ENCODE data around the gene CAPN2.

Gene CAPN2

DNA sequence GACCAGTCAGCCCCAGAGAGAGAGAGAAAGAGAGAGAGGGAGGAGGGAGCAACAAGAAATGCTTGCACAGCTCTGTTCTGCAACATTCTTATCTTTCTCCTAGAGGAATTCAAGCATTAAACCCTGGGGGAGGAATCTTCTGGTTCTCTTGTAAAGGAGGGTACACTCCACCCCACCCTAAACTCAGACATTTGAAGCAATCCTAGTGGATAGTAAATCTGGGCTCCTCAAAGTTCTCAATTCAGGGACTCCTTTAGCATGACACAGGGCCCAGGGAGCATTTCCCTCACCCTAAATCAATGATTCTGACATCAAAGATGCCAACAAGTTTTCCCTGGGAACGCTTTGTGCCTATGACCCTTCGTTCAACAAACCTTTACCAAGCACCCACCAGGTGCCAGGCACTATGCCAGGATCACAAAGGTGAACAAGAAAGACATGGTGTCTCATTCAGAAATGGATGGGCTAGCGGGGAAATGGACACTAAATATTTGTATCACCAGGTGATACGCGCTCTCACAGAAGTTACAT is 11.9 kb upstream of the CAPN2 start:
- ChIA-PET CTCF (interaction anchor here (0.6 to 5.7 kb wide), 9 partner anchors 13 to 921 kb away, joined by 3 to 70 read pairs (median 4); no protein-coding TSS in a partner anchor), POLR2A (interaction anchor here (0.8 to 1.5 kb wide), 4 partner anchors 12 to 677 kb away, joined by 4 to 8 read pairs (median 5); partner anchors contain the start of genes CAPN2 and NVL)
- Histone ChIP-seq H3K36me3 (ENCODE audit: control insufficient read depth in 2 of 2, insufficient read depth in 1 of 2, low read length in 2 of 2) (no peaks in the 10 kb centered on the region), H3K4me3 (ENCODE audit: low read depth, low read length) (no peak overlapping the region), H3K9me3 (ENCODE audit: control insufficient read depth, insufficient read depth, low read depth, low read length) (no peaks in the 10 kb centered on the region), H3K27ac (ENCODE audit: extremely low read depth, low read depth, low read length) (no peak overlapping the region), H3K4me1 (ENCODE audit: control insufficient read depth, insufficient read depth, low read length) (peaks cover 9% of the 10 kb centered on the region)
- 0 out of 2 replicates have a peak, but pooled peaks have one; percentile 3 for TF ChIP-seq GLIS1 (tag by site-specific recombination; IDR thresholded peaks at IDR 0.05)
- no peak for TF ChIP-seq ZFP41 (tag by site-specific recombination; IDR thresholded peaks at IDR 0.05; ENCODE audit: borderline replicate concordance)
- peak; percentile 74 for TF ChIP-seq ZBTB17 (tag by site-specific recombination; IDR thresholded peaks at IDR 0.05)

DNA sequence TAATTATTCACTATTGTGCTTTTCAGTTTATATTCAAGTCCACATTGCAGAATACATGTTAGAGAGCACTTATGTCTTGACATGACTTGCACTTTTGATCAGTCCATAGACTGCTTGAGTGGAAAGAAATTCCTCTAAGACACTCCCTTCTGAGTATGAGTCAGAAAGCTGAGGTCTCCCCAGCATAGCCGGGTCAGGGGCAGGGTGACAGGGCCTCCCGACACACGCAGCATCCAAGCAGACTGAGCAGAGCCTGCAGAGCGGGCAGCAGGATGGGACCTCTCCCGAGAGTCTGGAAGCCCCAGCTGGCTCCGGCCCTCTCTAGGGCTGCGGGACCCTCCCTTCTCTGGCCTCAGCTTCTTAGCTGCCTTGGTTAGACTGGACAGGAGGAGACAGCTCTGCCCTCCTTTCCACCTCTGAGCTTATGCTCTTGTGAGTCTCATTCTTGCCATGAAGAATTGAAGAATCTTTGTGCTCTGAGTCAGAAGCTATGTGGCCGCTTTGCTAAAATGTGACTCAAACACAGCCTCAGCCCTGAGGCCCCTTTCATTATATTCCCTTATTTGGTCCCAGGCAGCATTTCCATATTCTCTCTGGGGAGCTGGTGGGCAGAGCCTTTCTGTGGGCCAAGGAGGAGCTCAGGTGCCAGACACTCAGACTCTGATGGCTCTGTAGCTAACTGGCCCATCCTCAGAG is 11.2 kb upstream of the CAPN2 start:
- H3K9me3 ChIP-seq (ENCODE audit: control insufficient read depth, insufficient read depth, low read depth, low read length): no peaks in the 10 kb centered on the region
- H3K36me3 ChIP-seq (ENCODE audit: control insufficient read depth in 2 of 2, insufficient read depth in 1 of 2, low read length in 2 of 2): no peaks in the 10 kb centered on the region
- H3K4me1 ChIP-seq (ENCODE audit: control insufficient read depth, insufficient read depth, low read length): peaks cover 15% of the 10 kb centered on the region
- POLR2A ChIA-PET: interaction anchor here (0.7 to 1.5 kb wide), 10 partner anchors 9 to 676 kb away, joined by 3 to 8 read pairs (median 4); partner anchors contain the start of genes CAPN2, NVL and TP53BP2
- H3K27ac ChIP-seq (ENCODE audit: extremely low read depth, low read depth, low read length): peak overlapping the region; percentile 38; the same call in 1 of the 2 replicates
- H3K4me3 ChIP-seq (ENCODE audit: low read depth, low read length): no peak overlapping the region
- CTCF ChIA-PET: interaction anchor here (0.6 to 5.7 kb wide), 12 partner anchors 11 to 922 kb away, joined by 3 to 70 read pairs (median 4); partner anchors contain the start of gene CAPN2
- TF ChIP-seq, protein P1, sequence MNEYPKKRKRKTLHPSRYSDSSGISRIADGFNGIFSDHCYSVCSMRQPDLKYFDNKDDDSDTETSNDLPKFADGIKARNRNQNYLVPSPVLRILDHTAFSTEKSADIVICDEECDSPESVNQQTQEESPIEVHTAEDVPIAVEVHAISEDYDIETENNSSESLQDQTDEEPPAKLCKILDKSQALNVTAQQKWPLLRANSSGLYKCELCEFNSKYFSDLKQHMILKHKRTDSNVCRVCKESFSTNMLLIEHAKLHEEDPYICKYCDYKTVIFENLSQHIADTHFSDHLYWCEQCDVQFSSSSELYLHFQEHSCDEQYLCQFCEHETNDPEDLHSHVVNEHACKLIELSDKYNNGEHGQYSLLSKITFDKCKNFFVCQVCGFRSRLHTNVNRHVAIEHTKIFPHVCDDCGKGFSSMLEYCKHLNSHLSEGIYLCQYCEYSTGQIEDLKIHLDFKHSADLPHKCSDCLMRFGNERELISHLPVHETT (tag by site-specific recombination; IDR thresholded peaks at IDR 0.05): no peak
- TF ChIP-seq HOXA7 (CRISPR knock-in tag; IDR thresholded peaks at IDR 0.05; ENCODE audit: borderline replicate concordance) (no peak), ZNF843 (tag by site-specific recombination; IDR thresholded peaks at IDR 0.05) (no peak), ZNF629 (tag by site-specific recombination; IDR thresholded peaks at IDR 0.05) (peak; percentile 51), ZNF23 (tag by site-specific recombination; IDR thresholded peaks at IDR 0.05; ENCODE audit: borderline replicate concordance) (no peak), ZNF335 (tag by site-specific recombination; conservative IDR thresholded peaks at IDR 0.05) (peak; percentile 82), ZNF24 (tag by site-specific recombination; IDR thresholded peaks at IDR 0.05) (no peak), ZNF292 (tag by site-specific recombination; IDR thresholded peaks at IDR 0.05; ENCODE audit: borderline replicate concordance, low read depth) (no peak), KLF16 (tag by site-specific recombination; IDR thresholded peaks at IDR 0.05) (no peak), ZNF791 (tag by site-specific recombination; IDR thresholded peaks at IDR 0.05) (no peak), ZNF658 (tag by site-specific recombination; IDR thresholded peaks at IDR 0.05) (no peak), ZNF585B (tag by site-specific recombination; IDR thresholded peaks at IDR 0.05) (no peak), OVOL3 (tag by site-specific recombination; IDR thresholded peaks at IDR 0.05) (no peak), ZBTB7A (tag by site-specific recombination; IDR thresholded peaks at IDR 0.05; ENCODE audit: low read depth) (no peak), KLF8 (tag by site-specific recombination; IDR thresholded peaks at IDR 0.05) (no peak)
- TF ChIP-seq, protein P2, sequence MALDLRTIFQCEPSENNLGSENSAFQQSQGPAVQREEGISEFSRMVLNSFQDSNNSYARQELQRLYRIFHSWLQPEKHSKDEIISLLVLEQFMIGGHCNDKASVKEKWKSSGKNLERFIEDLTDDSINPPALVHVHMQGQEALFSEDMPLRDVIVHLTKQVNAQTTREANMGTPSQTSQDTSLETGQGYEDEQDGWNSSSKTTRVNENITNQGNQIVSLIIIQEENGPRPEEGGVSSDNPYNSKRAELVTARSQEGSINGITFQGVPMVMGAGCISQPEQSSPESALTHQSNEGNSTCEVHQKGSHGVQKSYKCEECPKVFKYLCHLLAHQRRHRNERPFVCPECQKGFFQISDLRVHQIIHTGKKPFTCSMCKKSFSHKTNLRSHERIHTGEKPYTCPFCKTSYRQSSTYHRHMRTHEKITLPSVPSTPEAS (tag by site-specific recombination; IDR thresholded peaks at IDR 0.05): no peak
- TF ChIP-seq, protein P3, sequence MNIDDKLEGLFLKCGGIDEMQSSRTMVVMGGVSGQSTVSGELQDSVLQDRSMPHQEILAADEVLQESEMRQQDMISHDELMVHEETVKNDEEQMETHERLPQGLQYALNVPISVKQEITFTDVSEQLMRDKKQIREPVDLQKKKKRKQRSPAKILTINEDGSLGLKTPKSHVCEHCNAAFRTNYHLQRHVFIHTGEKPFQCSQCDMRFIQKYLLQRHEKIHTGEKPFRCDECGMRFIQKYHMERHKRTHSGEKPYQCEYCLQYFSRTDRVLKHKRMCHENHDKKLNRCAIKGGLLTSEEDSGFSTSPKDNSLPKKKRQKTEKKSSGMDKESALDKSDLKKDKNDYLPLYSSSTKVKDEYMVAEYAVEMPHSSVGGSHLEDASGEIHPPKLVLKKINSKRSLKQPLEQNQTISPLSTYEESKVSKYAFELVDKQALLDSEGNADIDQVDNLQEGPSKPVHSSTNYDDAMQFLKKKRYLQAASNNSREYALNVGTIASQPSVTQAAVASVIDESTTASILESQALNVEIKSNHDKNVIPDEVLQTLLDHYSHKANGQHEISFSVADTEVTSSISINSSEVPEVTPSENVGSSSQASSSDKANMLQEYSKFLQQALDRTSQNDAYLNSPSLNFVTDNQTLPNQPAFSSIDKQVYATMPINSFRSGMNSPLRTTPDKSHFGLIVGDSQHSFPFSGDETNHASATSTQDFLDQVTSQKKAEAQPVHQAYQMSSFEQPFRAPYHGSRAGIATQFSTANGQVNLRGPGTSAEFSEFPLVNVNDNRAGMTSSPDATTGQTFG (tag by site-specific recombination; IDR thresholded peaks at IDR 0.05; ENCODE audit: borderline replicate concordance): no peak
- TF ChIP-seq, protein P4, sequence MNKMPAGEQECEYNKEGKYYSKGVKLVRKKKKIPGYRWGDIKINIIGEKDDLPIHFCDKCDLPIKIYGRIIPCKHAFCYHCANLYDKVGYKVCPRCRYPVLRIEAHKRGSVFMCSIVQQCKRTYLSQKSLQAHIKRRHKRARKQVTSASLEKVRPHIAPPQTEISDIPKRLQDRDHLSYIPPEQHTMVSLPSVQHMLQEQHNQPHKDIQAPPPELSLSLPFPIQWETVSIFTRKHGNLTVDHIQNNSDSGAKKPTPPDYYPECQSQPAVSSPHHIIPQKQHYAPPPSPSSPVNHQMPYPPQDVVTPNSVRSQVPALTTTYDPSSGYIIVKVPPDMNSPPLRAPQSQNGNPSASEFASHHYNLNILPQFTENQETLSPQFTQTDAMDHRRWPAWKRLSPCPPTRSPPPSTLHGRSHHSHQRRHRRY (tag by site-specific recombination; IDR thresholded peaks at IDR 0.05): no peak
- TF ChIP-seq, protein P5, sequence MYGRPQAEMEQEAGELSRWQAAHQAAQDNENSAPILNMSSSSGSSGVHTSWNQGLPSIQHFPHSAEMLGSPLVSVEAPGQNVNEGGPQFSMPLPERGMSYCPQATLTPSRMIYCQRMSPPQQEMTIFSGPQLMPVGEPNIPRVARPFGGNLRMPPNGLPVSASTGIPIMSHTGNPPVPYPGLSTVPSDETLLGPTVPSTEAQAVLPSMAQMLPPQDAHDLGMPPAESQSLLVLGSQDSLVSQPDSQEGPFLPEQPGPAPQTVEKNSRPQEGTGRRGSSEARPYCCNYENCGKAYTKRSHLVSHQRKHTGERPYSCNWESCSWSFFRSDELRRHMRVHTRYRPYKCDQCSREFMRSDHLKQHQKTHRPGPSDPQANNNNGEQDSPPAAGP (tag by site-specific recombination; IDR thresholded peaks at IDR 0.05): peak; percentile 59
- TF ChIP-seq, protein P6, sequence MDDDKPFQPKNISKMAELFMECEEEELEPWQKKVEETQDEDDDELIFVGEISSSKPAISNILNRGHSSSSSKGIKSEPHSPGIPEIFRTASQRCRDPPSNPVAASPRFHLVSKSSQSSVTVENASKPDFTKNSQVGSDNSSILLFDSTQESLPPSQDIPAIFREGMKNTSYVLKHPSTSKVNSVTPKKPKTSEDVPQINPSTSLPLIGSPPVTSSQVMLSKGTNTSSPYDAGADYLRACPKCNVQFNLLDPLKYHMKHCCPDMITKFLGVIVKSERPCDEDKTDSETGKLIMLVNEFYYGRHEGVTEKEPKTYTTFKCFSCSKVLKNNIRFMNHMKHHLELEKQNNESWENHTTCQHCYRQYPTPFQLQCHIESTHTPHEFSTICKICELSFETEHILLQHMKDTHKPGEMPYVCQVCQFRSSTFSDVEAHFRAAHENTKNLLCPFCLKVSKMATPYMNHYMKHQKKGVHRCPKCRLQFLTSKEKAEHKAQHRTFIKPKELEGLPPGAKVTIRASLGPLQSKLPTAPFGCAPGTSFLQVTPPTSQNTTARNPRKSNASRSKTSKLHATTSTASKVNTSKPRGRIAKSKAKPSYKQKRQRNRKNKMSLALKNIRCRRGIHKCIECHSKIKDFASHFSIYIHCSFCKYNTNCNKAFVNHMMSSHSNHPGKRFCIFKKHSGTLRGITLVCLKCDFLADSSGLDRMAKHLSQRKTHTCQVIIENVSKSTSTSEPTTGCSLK (tag by site-specific recombination; IDR thresholded peaks at IDR 0.05): no peak

Data from HEK293 (cell line).